ENCODE results near the gene SFT2D2.
A peak's percentile ranks its signal among the peaks of the same experiment; 100 is the strongest.

SFT2D2 gene

GRCh38 chr1:168223681-168224540, 1.9 kb upstream of the SFT2D2 start:
- FAIRE-seq = no peak

GRCh38 chr1:168224991-168225390, 813 bp upstream of the SFT2D2 start:
- no peak for FAIRE-seq

GRCh38 chr1:168227620-168228019, 1.8 kb downstream of the SFT2D2 start:
- no peak for FAIRE-seq

- FAIRE-seq = no peak
Measured at GRCh38 chr1:168229893-168230292, 4.1 kb downstream of the SFT2D2 start.

GRCh38 chr1:168230709-168231108, 4.9 kb downstream of the SFT2D2 start:
- FAIRE-seq = no peak

- no peak for FAIRE-seq
Measured at GRCh38 chr1:168234846-168235547, 9.2 kb downstream of the SFT2D2 start.

- no peak for FAIRE-seq
Measured at GRCh38 chr1:168235548-168235885, 9.7 kb downstream of the SFT2D2 start.

- FAIRE-seq = no peak
Measured at GRCh38 chr1:168235937-168236336, 10.1 kb downstream of the SFT2D2 start.

GRCh38 chr1:168236836-168237611, 11.2 kb downstream of the SFT2D2 start:
- FAIRE-seq = no peak

- peak; percentile 82 for FAIRE-seq
Measured at GRCh38 chr1:168243198-168243597, 17.4 kb downstream of the SFT2D2 start.

GRCh38 chr1:168243636-168244212, 17.9 kb downstream of the SFT2D2 start:
- FAIRE-seq = no peak

GRCh38 chr1:168245042-168245441, 19.2 kb downstream of the SFT2D2 start:
- no peak for FAIRE-seq

- FAIRE-seq = no peak
Measured at GRCh38 chr1:168246506-168246905, 20.7 kb downstream of the SFT2D2 start.

GRCh38 chr1:168252204-168252733, 26.5 kb downstream of the SFT2D2 start:
- FAIRE-seq = no peak

- no peak for FAIRE-seq
Measured at GRCh38 chr1:168256164-168256563, 30.4 kb downstream of the SFT2D2 start.

- no peak for FAIRE-seq
Measured at GRCh38 chr1:168257397-168257796, 31.6 kb downstream of the SFT2D2 start.

GRCh38 chr1:168259567-168259966, 33.8 kb downstream of the SFT2D2 start:
- no peak for FAIRE-seq

- no peak for FAIRE-seq
Measured at GRCh38 chr1:168260393-168260792, 34.6 kb downstream of the SFT2D2 start.

- FAIRE-seq = no peak
Measured at GRCh38 chr1:168261390-168261789, 35.6 kb downstream of the SFT2D2 start.

GRCh38 chr1:168263130-168263529, 37.3 kb downstream of the SFT2D2 start:
- FAIRE-seq = no peak

GRCh38 chr1:168264296-168264695, 38.5 kb downstream of the SFT2D2 start:
- FAIRE-seq = no peak

GRCh38 chr1:168265596-168265995, 39.8 kb downstream of the SFT2D2 start:
- no peak for FAIRE-seq

Measured in endometrium (tissue), 2 donors.